ENCODE measurements around the gene HEMGN. TPM values are rescaled to one million over a fixed set of nuclear protein-coding genes. Genes with fewer than 3 reads are reported as not detected.

The HEMGN gene
- total RNA-seq (2014; rRNA removed; shearing (Covaris generic)) (not detected in 2 replicates), polyA plus RNA-seq (2016; fragmentation: Nextera tagmentation; extraction: Ambion mirVana) (not detected in 2 replicates)
- long read RNA-seq, result 0 reads

- DNase-seq (ENCODE audit: low spot score) (no peak), ATAC-seq (no peak)
- H3K4me1 ChIP-seq (ENCODE audit: insufficient read depth), result no peaks in the 10 kb centered on the region
- no peak for TF ChIP-seq EZH2phosphoT487 (IDR thresholded peaks at IDR 0.05; ENCODE audit: unreplicated experiment)
- TF ChIP-seq NANOG (IDR thresholded peaks at IDR 0.05; ENCODE audit: borderline replicate concordance), result no peak
- H4K20me1 ChIP-seq (replicated peaks; ENCODE audit: insufficient read depth), result 0 out of 2 replicates have a peak, but pooled peaks cover 7% of the 10 kb centered on the region
- peaks cover 76% of the 10 kb centered on the region for H3K27me3 ChIP-seq (ENCODE audit: insufficient read depth)
- no peaks in the 10 kb centered on the region for H3K79me2 ChIP-seq (replicated peaks; ENCODE audit: insufficient read depth)
- no peaks in the 10 kb centered on the region for H3K9me2 ChIP-seq (ENCODE audit: insufficient read depth)
- no peak within 1 kb of the TSS for H3K27ac Mint-ChIP-seq
- H2AFZ ChIP-seq, result no peak within 1 kb of the TSS
- peaks cover 4% of the 10 kb centered on the region; the same call in 2 of the 3 replicates for H3K4me1 Mint-ChIP-seq
- H3K4me3 Mint-ChIP-seq, result no peak within 1 kb of the TSS
- H3K36me3 ChIP-seq (ENCODE audit: insufficient read depth), result no peaks in the 10 kb centered on the region
- no peak within 1 kb of the TSS for H3K27ac ChIP-seq (ENCODE audit: low read depth)
- H3K36me3 Mint-ChIP-seq (ENCODE audit: low read depth), result no peaks in the 10 kb centered on the region
- no peaks in the 10 kb centered on the region for H3K9me3 Mint-ChIP-seq
- H3K27me3 Mint-ChIP-seq (ENCODE audit: insufficient read depth, low read depth, poor library complexity), result peaks cover 4% of the 10 kb centered on the region
- no peak within 1 kb of the TSS for H3K4me2 ChIP-seq
- no peaks in the 10 kb centered on the region for H3F3A ChIP-seq (replicated peaks; ENCODE audit: low read depth)
- H3K4me3 ChIP-seq, result no peak within 1 kb of the TSS
These were observed at the start of gene HEMGN for GRCh38 chr9:97938081-97938644. Gene HEMGN (minus strand): TSS chr9:97938172. CDS start chr9:97938136, 36 bp downstream.

- Histone ChIP-seq H3K4me1 (ENCODE audit: insufficient read depth) (peaks cover 20% of the 10 kb centered on the region; the same call in 1 of the 2 replicates), H3K27ac (ENCODE audit: low read depth) (no peak overlapping the region), H4K20me1 (replicated peaks; ENCODE audit: insufficient read depth) (peaks cover 56% of the 10 kb centered on the region), H3K4me2 (peak overlapping the region; percentile 13; the same call in 1 of the 2 replicates), H3F3A (replicated peaks; ENCODE audit: low read depth) (no peaks in the 10 kb centered on the region), H2AFZ (no peak overlapping the region), H3K9me2 (ENCODE audit: insufficient read depth) (no peaks in the 10 kb centered on the region), H3K36me3 (ENCODE audit: insufficient read depth) (no peaks in the 10 kb centered on the region), H3K4me3 (no peak overlapping the region), H3K27me3 (ENCODE audit: insufficient read depth) (peaks cover 32% of the 10 kb centered on the region), H3K79me2 (replicated peaks; ENCODE audit: insufficient read depth) (peaks cover 75% of the 10 kb centered on the region)
- Mint-ChIP-seq H3K4me1 (peaks cover 17% of the 10 kb centered on the region), H3K27ac (no peak overlapping the region), H3K36me3 (ENCODE audit: low read depth) (peaks cover 8% of the 10 kb centered on the region; the same call in 1 of the 3 replicates), H3K27me3 (ENCODE audit: insufficient read depth, low read depth, poor library complexity) (peaks cover 18% of the 10 kb centered on the region), H3K9me3 (peaks cover 3% of the 10 kb centered on the region; the same call in 1 of the 3 replicates), H3K4me3 (no peak overlapping the region)
- DNase-seq (ENCODE audit: low spot score) (no peak), ATAC-seq (no peak)
- TF ChIP-seq ZNF462 (CRISPR knock-in tag; IDR thresholded peaks at IDR 0.05) (no peak), POLR2AphosphoS5 (IDR thresholded peaks at IDR 0.05; ENCODE audit: low read depth) (no peak), REST (IDR thresholded peaks at IDR 0.05; ENCODE audit: unreplicated experiment) (no peak), ZNF331 (CRISPR knock-in tag; IDR thresholded peaks at IDR 0.05; ENCODE audit: low read depth) (no peak), NANOG (IDR thresholded peaks at IDR 0.05; ENCODE audit: borderline replicate concordance) (no peak)
These were observed 49.5 kb upstream of the HEMGN start for GRCh38 chr9:97987487-97987886.
